Stimulated activated CD4-positive, alpha-beta T cell treated with anti-CD3 and anti-CD28 coated beads, Interleukin-2, amount 100 ng/mL, for 4 hours (primary cell): ENCODE data around the gene ART4.
A peak's percentile ranks its signal among the peaks of the same experiment; 100 is the strongest.

Source experiments
- DNase-seq: peaks from one replicate; pipeline ENCODE4 v3.0.0-alpha.2; 2020; ENCODE audit warnings: low read depth

The ART4 gene

DNA sequence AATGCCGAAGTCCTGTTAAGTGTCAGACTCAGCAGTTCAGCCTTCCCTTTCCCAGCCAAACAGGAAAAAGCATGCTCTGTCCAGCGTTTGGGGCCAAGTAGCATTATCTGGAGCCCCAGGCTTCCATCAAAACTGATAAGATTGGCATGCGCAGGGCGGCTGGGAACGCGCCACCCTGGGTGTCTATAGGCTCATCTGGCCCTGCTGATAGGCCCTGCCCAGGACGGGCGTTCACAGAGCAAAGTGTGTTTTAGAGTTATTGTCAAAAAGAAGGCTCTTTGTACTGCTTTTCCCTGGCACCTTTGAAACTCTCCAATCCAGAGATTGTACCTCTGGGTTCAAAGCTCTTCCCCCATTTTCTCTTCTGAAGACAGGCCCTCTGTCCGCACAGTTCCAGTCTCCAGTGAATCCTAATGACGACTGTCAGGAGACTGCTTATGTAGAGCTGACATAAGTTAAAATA is at the start of gene ART4:
Gene ART4 (minus strand): TSS at position 102 of the 463 bp plus-strand sequence. CDS start 413 bp downstream, outside the sequence.
- DNase-seq, result no peak

DNA sequence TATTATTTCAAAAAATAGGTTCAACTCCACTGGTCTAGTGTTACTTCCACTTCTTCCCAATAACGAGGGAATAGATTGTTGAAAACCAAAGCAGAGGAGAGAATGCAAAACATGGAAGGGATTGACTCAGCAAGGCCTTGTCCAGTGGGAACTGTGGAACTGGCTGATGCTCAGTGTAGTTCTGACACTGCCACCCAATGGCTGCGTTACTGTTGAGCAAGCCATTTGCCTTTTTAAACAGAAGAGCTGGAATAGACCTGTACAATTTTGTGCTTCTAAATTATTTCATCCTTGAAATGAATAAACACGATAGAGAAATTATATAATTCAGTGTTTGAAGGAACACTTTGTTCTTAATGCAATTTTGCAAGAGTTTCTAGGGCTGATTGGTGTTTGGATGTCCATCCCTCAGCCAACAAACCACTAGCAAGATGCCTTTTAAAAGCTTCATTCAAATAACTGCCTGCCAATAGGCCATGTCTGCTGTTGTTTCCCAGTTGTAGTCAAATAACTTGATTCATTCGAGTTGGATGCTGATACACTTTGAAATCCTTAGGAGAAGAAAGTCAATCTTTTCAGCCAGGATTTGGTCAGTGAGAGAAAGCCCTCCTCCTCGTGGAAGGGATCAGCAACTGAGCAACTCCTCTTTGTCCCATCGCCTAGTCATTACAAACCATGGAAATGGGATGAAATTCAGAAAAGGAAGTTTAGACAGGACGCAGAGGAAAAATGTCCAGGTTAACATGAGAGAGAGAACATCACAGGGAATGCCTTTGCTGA is 49.6 kb upstream of the ART4 start:
- DNase-seq, result no peak

DNA sequence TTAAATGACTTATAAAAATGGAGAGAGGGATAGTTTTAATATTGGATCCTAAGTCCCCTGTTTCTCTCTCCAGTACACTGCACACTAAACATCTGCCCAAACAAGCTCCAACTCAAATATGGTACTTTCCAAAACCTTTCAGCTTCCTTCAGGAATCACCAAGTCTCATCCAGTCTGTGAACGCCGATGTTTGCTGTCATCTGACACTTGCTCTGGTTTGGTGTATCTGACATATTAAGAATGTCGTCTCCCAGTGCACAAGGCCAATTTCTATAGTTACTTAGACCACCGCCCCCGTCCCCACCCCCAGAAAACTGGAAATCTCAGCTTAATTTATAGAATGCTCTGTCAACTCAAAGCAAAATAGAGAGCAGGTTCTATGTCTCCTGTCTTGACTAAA is 47.4 kb upstream of the ART4 start:
- no peak for DNase-seq

DNA sequence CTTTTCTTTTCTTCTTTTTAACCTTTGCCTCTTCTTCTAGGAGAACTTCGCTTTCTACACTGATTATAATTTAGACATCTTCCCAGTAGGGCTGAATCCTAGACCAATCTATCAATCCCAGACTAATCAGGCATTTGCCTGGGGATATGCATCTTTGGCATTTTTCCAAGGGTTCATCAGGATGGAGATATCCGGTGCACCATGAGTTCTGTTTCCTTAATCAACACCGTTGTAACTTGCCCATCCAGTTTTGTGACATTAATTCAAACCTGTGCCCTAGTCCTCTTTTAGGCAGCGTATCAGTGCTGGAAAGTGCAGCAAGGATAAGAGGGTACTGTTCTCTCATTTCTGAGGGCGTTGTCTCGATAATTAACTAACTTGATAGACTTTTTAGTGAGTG is 42.9 kb upstream of the ART4 start:
- no peak for DNase-seq

GRCh38 chr12:14885718-14886221 is 42.4 kb upstream of the ART4 start, which contains the start of gene MGP:
TSS of gene MGP (minus strand) at chr12:14885854. CDS start at chr12:14885791, 63 bp downstream.
- no peak for DNase-seq

GRCh38 chr12:14884458-14884878 is 41.1 kb upstream of the ART4 start:
- DNase-seq, result peak; percentile 75

DNA sequence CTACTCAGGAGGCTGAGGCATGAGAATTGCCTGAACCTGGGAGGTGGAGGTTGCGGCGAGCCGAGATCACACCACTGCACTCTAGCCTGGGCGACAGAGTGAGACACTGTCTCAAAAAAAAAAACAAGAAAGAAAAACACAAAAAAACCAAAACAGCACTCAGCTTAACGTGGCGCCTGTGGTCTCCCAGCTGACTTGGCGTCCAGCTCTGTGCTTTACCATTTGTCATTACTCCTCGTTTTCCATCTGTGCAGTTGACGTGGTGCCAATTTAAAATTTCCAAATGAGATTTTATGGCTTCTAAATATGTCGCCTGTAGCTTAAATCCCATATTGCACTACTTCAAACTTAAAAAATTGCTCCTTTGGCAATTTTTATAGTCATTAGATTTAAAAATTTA is 40.4 kb upstream of the ART4 start:
- no peak for DNase-seq

GRCh38 chr12:14880890-14881453 is 37.6 kb upstream of the ART4 start:
- DNase-seq, result no peak

DNA sequence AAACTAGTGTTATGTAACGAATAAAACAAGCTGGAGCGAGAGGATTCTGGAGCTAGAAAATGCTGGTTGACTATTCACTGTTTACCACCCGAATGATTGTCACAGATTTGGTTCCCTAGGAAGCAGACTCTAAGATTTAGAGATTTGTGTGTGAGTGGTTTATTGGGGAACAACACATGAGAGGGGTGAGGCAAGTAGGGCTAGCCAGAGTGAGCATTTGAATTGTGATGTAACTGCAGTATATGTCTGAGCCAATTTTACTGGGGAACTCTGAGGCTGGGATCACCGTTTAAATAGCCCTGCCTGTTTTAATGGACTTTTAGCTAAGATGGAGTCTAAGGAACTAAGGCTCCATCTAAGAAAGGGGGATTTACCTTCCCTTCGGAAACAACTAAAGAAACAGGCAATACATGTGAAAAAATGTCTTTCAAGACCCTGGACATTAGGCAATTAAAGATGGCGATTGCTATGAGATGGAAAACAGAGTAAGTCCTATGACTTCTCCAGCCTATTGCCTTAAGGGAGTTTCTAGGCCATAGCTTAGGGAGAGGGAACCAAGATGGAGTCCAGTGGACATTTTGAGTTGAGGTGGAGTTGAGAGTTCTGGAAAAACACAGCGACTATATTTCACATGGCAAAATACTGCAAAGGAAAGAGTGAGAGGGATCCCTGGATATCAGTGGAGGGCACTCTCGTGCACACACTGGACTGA is 36.1 kb upstream of the ART4 start:
- no peak for DNase-seq

GRCh38 chr12:14878488-14878887 is 35.2 kb upstream of the ART4 start:
- DNase-seq, result no peak

GRCh38 chr12:14876833-14877232 is 33.5 kb upstream of the ART4 start:
- no peak for DNase-seq

DNA sequence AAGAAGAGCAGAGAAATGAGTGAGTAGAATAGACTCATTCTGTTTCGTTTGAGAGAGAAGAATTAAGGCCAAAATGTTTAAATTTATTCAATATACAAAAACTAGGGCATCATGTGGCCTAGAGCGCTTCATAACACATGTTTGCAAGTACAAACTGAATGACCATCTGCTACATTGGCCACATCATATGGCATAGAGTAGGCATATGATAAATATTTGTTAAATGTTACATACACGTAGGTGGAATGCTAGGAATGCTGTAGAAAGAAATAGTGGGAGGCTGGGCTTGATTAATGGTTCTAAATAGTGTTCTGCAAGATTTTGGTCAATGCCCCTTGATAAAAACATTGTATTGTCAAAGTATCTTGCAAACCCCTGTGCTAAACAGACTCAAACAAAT is 31.6 kb upstream of the ART4 start:
- DNase-seq, result no peak

DNA sequence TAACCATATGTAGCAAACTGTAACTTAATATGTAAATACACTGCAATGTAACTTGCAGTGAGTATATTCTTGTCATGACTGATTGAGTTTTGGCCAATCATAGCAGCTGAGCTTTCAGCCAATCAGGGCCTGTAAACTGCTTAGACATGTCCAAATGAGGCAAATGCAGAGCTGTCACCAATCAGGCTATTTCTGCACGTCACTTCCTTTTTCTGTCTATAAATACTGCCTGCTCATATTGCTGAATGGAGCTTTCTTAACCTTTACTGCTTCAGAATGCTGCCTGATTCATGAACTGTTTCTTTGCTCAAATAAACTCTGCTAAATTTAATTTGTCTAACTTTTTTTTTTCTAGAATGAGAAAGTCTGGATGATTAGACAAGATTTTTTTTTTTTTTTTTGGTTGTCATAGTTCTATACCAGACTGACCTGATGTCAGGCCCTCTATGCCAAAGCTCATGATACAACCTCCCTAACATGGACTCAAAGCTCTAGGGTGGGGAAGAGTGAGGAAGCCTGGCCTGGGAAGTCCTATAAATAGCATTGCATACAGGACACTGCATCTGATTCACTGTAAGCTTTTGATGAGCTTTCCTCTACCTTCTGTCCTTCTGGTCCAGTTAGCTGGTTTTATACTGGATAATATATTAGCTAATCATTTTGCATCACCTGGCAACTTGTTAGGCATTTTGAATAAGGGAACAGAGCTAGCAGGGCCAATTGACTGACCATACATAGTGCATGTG is 30.3 kb upstream of the ART4 start:
- DNase-seq, result no peak

DNA sequence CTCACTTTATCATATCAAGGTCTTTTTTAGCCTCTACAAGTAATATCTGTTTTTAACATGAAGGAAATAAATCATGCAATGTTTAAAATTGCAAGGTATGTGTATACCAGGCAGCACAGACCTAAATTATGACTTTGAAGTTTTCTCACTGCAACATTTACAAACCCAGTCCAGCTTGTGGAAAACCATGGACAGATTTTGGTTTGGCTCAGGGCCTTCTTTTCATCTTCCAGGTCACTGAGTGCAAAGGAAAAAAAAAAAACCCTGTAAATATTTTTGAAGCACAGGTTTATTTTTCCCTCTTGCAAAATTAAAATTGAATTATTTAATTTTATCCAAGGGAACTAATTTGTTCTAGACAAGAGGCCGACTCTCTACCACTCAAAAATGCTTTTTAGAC is 28.6 kb upstream of the ART4 start:
- DNase-seq, result no peak

GRCh38 chr12:14871247-14871646 is 27.9 kb upstream of the ART4 start:
- DNase-seq, result no peak

DNA sequence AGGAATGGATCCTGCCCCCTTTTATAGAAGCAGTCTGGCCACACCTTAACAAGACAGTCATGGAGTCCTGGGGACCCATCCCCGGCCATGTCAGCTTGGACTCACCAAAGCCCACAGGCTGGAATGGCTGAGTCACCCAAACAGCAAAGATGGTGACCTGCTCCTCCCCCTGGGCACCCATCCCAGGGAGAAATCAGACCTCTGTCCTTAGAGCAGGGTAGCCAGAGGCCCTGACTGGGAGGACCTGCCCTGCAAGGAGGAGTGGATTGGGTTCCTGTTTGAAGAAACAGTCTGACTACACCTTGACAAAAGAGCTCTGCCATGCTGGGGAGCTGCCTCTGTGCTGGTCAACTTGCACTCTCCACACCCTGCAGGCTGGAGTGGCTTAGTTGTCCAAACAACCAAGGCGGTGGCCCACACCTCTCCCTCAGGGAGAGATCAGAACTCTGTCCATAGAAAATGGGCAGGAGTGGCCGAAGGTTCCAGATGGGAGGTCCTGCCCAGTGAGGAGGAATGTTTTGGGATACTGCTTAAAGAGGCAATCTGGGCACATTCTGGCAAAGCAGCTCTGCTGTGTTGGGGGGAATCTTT is 25.7 kb upstream of the ART4 start:
- DNase-seq, result no peak

- DNase-seq, result no peak
These were observed 17.2 kb upstream of the ART4 start for GRCh38 chr12:14860490-14860889.

GRCh38 chr12:14858513-14858912 is 15.2 kb upstream of the ART4 start:
- DNase-seq, result no peak

GRCh38 chr12:14854586-14855183 is 11.4 kb upstream of the ART4 start:
- DNase-seq, result no peak

DNA sequence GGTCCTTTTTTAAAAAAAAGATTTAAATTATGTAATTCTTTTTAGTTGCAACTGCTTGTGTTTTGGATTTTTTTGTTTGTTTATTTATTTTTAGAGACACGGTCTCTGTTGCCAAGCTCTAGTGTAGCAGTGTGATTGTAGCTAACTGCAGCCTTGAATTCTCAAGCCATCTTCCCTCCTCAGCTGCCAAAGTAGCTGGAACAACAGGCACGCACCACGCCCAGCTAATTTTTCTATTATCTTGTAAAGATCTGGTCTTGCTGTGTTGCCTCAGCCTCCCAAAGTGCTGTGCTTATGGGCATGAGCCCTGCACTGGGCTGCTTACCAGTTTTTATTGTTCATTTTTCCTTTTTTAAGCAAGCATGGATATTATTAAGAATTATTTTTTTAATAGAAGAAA is 10.6 kb upstream of the ART4 start:
- no peak for DNase-seq

DNA sequence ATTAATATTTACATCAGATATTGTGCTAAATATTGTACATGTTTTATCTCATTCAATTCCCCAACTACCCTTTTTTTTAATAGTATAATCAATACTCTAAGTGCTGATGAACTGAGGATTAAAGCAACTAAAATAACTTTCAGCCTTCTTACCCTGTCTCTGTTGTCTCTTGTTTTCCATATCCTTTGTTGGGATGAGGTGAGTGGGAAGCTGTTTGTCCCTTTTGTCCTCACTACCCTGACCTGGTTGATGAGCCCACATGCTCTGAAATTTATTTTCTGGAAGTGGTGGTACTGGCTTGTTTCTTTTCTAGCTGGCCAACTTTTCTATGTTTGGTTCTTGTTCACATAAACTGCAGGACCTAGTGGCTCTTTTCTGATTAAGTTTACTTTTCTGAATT is 9.6 kb upstream of the ART4 start:
- DNase-seq, result no peak
